RKO (cell line): ENCODE measurements around the gene KIF26B.
"Not testable (repeated sequence)": the region's sequence is repeated elsewhere in the genome, so short reads cannot be mapped to it uniquely, and the experiment has no call there.

Experiments
- DNase-seq: peaks from one replicate; pipeline ENCODE4 v3.0.0-alpha.2; 2016; ENCODE audit warnings: low spot score

The KIF26B gene

DNA sequence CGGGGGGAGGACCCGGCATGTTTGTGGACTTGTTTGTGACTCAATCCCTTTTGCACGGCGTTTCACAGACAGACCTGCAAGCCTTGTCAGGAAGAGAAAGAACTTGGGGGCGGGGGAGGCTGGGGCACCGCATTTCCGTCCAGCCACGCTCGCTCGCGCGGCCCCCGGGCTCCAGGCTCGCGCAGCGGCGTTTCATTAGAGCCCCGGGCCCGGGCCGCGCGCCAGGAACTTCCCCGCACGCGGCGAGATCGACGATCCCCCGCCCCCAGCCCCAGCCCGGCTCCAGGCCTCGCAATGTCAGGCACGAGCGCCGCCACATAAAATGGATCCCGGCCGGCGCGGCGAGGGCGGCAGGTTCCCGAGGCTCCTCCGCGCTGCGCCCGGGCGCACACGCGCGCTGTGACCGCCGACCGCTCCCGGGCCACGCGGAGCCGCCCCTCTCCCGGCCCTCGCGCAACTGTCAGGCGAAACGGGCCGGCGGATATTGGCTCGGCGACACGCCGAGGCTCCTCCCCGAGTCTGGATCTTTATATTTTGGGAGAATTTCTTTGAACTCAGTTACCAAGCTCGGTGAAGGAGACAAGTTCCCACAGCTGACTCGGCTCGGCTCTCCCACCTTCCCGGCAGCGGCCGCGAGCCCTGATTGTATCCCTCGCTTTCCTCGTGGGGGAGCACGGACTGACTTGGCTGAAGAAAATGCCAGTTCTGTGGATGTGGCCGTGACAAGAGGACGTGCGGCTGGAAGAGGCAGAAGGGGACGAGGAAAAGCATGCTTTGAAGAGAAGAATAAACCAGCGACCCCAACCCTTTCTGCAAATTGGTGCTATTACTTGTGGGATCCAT lies at the start of gene KIF26B:
KIF26B (plus strand) TSS at position 557 of the 843 bp plus-strand sequence. CDS start 440 bp downstream, outside the sequence.
- peak; percentile 77 for DNase-seq

DNA sequence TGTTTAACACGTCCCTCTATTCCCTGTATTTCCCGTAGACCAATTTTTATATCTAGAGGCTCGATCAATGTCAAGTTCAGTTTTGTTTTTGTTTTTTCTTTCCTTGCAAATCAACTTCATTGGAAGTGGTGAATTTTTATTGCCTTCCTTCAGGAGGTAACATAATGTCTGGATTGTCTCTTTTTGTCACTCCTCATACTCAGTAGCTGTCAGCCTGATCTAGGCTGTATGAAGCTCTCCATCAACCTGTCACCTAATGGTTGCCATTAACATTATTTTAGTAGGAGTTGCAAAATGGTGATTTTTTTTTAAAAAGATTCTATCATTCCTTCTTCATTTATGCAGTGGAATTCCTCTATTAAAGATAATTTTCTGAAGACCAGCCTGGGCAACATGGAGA lies 49.7 kb upstream of the KIF26B start:
- no peak for DNase-seq

DNA sequence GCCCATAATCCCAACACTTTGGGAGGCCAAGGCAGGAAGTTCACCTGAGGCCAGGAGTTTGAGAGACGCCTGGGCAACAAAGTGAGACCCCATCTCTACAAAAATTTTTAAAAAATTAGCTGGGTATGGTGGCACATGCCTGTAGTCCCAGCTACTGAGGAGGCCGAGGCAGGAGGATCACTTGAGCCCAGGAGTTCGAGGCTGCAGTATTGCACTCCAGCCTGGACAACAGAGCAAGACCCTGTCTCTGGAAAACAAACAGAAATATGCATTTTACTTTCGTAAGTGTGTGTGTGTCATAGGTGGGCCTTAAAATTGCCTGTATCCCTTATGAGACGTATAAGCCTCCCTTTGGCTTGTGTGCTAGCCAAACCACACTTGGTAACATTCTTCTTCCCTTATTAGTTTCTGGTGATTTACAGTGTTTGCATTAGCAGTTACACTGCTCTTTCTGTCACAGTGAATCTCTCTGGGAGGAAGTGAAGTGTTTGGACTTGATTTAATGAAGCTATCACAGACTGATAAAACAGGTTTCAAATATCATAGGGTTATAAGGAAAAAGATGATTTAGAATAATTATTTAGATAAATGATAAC lies 48.9 kb upstream of the KIF26B start:
- no peak for DNase-seq

DNA sequence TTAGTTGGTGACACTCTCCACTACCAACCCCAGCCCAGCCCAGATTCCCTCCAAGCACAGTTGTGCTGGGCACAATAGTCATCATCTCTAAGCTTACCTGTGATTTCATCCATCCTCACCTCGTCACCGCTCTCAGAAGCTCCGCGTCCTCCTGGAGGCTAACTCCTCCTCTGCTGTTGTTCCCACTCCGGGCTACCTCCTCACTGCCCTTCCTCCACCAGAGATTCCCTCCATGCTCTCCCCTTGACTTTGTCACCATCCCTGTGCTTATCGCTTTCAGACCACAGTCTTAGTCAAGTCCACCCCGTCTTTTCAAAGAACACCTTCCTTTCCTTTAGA lies 47.0 kb upstream of the KIF26B start:
- no peak for DNase-seq

DNA sequence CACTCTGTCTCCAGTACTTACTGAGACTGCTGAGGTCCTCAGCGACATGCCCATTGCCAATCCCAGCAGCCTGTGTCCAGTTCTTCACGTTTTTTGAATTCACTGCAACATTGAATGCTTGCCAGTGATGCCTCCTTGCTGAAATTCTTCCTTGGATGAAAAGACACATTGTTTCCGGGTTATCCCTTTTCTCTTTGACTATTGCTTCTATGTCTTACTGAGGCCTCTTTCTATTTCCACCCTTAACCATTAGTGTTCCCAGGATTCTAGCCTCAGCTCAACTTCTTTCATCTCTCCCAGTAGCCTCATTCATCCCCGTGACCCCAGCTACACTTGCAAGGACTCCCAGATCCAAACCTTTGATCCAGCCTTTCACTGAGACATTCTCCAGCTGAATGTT lies 46.5 kb upstream of the KIF26B start:
- no peak for DNase-seq

DNA sequence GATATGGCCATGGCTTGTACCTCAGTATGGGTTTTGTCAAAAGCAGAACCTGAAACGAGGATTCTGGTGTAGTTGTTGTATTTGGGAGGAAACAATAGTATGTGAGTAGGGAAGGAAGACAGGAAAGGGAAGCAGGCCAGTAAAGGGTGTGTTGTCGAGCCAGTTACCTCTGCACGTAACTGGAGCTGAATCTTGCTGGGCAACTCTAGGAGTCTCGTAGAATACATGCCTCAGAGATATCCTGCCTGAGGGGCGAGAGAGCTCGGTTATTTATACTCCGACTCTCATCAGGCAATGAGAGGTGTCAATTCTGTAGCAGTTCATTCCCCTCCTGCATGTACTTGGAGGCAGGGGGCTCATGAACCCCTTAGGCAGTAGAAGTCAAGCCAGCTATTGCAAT lies 45.9 kb upstream of the KIF26B start:
- no peak for DNase-seq

DNA sequence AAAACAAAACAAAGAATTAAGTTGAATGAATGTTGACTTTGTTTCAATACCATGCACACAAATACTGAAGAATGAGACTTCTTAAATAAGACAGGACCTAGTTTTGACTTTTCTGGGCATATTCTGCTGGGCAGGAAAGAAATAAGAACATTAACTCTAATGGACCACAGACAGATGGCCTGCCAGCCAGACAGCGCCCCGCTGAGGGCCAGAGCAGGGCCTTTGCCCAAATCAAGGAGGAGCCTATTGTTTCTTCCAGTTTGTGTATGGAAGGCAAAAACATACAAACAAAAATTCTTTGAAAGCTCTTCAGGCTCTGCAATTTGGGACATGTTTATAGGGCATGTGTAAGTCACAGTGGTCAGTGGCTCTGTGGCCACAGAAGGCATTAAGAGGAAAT lies 44.4 kb upstream of the KIF26B start:
- no peak for DNase-seq

DNA sequence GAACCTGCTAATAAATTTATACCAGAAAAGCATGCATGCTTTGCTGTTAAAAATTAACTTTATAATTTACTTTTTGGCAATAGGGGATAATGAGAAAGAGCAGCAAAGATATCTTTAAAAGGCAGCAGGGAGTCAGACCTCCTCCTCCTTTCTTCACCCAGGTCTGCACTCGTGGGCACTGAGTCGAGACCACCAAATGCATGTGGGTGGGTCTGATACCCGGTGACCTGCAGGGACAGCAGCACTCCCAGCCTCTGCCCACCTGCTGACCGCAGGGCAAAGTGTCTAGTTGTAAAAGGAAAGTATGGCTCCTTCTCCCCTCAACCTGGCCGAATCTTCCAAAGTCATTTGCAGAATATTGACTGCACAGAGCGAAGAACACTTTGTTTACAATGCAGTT lies 43.7 kb upstream of the KIF26B start:
- no peak for DNase-seq

DNA sequence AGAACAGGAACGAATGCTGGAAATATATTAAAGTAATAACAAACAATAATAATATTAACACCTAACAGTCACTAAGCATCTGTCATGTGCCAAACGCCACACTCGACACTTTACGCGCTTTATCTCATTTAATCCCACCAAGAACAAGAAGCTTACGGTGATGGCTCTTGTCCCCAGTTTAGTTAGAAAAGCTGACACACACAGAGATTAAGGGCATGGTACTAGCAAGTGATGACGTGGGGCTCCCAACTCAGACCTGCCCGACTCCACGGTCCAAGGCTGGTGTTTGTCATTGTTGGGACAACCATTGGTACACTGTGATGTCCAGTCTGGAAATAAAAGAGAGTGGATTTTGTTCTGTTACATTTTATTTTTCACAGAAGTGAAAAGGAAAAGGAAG lies 41.1 kb upstream of the KIF26B start:
- DNase-seq = no peak

DNA sequence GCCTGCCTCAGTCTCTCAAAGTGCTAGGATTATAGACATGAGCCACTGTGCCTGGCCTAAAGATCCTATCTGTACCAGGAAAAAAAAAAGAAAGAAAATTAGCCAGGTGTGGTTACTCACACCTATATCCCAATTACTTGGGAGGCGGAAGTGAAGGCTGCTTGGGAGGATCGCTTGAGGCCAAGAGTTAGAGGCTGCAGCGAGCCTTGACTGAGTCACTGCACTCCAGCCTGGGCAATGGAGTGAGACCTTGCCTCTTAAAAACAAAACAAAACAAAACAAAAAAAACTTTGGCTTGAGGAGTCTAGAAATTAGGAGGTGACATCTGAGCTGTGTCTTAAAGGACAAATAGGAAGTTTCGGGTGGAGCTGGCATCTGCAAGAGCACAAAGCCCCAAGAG lies 38.7 kb upstream of the KIF26B start:
- DNase-seq = no peak

DNA sequence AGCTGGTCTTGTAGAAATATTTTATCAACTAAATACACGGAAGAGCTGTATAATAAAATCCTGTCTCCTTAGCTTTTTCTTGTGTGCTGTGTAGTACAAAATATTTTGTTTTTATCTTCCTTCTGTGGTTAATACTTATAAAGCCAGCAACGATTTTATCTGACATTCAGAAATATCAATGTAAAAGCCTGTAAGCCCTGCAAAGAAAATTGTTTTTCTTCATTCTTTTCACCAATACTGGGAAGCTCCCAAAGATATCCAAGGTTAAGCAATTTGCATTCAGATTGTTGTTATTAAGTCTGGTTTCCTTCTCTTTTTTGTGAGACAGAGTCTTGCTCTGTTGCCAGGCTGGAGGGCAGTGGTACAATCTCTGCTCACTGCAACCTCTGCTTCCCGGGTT lies 38.0 kb upstream of the KIF26B start:
- no peak for DNase-seq

DNA sequence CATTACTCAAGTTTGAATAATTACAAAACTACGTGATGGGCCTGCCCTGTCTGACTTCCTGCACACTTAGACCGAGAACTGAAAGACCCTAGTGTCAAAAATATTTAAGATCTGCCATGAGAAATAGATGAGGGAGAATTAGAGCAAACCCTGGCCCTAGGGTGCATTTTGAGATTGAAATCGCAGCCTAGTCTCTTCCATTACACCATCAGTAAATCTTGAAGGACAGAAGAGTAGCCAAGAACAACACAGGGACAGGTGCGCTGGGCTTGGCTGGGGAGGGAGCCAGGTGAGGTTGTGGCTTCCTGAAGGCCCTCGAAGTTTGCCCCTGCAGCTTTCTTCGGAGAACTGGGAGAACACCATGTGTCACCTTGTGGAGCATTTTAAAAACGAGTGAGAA lies 36.7 kb upstream of the KIF26B start:
- no peak for DNase-seq

DNA sequence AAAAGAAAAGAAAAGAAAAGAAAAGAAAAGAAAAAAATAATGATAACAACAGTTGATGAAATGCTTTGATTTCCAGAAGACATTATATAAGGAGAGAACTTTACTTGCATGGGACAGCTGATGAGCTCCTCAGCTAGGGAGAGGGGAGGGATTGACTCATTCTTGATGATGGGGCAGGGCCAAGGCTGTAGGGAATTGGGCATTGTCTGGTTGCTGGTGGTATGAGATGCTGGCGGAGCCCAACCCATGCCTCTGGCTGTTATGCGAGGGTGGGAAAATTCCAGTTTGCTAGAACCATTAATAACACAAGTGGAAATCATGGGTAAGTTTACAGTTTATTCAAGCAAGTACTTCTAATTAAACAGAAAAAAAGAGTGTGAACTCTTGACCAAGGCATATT lies 36.0 kb upstream of the KIF26B start:
- no peak for DNase-seq

DNA sequence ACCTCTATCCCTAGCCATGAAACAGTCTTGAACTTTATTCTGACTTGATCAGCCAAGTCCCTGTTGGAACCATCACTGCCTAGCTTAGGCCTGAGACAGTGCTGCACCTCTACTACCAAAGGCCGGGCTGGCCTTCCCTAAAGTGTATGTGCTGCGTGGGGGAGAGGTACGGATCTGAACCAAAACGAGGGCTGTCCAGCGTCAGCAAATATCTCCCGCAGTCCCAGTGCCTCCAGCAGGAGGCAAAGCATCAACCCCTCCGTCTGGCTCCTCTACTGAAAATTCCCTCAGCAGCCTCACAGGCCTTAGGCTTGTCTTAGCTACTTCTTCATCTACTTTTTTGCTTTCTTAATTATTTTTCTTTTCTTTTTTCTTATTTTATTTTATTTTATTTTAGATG lies 33.3 kb upstream of the KIF26B start:
- no peak for DNase-seq

DNA sequence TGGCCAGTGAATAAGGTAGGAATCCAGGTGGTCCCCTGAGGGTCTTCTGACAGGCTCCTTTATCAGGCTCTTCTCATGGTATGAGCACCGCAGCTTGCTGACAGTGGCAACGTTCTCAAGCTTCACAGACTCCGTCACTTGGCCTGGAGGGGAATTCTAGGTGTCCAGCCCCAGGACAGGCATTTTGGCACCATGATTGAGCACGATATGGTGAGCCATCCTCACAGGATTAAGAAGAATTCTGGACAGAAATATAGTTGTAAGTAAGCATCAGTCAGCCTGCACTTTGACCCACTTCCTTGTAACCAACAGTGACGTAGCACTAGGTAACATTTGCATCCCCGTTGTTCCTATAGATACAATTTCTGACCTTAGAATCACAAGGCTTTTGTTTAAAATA lies 30.5 kb upstream of the KIF26B start:
- no peak for DNase-seq

DNA sequence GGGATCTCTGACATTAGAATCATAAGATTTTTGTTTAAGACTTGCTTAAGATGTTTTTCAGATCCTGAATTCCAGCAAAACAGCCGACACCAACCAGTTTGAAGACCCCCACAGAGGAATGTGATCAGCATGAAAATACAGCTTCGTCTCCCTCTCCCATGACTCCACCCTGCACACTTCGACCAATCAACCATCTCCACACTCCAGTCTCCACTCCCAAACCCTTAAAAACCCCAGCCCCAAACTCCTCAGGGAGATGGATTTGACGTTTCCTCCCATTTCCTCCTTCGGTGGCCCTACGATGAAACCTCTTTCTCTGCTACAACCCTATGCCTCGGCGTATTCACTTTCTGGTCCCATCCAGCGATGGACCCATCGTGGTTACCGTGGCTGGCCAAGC lies 30.1 kb upstream of the KIF26B start:
- DNase-seq = no peak

DNA sequence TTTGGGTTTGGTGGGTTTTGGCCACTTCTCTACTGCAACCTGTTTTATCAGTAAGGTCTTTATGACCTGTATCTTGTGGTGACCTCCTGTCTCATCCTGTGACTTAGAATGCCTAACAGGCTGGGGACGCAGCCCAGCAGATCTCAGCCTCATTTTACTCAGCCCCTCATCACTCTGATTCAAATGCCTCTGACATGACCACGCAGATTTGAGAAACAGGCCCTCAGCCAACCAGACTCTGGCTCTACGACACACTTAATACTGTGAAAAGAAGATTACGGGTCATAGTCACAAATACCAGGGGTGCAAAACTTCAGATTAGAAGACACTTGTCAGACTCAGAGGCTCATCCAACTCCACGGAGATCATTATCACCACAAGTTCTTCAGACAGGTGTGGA lies 28.3 kb upstream of the KIF26B start:
- DNase-seq = peak; percentile 56

DNA sequence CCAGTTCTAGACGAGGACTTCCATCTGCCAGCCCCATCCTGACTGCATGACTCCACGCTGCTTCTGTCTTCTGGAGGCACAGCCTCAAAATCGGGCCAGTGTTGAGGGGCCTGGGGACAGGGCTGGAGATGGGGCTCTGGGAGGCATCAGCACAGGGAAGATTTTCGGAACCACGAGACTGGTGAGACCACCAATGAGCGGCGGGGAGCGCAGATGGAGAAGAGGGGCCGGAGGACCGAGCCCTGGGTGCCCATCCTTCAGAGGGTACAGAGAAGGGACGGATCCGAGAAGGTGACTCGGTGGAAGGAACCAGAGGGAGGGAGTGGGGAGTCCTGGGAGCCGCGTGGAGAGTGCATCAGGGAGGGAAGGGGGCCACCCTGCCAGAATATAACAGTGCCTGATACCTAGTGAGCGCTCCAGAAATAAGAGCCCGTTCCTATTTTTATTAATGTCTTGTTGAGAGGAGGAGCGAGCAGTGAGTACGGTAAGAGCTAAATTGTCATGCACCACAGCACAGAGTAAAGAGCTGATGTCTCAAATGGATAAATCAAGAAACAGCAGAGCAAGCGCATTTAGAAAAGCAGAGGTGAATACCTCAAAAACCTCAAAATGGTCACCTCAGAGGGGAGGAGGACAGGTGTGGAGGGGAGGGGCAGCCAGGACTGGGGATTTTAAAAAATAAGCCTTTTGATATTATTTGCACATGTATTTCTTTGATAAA lies 26.2 kb upstream of the KIF26B start:
- no peak for DNase-seq

DNA sequence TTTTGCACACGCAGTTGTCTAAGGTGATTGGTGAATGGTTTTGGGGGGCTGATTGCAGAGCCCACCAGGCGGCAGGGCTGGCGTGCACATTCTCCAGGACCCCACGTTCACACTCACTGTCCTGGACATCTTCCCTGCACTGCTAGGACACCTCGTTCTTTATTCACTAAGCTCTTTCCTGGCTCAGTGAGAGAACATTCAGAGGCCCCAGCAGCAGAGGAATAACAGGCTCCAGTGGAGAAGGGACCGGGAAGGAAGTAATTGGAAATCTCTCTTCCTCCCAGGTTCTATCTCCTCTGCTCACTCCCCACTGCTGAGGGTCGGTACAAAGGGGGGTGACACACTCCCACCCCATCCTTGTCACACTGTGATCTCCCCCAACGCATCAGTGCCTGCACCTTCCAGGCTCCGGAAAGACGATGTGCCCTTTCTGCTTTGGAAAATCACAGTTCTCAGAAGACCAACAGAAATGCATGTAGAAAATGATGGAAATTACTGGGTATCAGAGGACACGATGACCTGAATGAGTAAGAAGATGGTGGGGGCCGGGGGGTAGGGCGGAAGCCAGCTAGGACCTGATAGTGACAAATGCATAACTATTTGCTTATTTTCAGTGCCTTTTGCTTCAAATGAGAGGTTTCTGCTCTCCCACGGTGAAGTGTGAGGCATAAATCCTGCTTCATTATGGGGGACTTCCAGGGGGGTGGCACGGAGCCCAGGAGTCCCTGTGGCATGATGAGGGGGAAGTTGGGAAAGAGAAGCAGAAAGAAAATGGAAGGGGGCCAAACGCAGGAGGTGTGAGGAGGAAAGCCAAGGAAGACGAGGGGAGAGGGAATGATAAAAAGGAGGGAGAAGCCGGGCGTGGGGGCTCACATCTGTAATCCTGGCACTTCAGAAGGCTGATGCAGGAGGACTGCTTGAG lies 25.2 kb upstream of the KIF26B start:
- peak; percentile 14 for DNase-seq

DNA sequence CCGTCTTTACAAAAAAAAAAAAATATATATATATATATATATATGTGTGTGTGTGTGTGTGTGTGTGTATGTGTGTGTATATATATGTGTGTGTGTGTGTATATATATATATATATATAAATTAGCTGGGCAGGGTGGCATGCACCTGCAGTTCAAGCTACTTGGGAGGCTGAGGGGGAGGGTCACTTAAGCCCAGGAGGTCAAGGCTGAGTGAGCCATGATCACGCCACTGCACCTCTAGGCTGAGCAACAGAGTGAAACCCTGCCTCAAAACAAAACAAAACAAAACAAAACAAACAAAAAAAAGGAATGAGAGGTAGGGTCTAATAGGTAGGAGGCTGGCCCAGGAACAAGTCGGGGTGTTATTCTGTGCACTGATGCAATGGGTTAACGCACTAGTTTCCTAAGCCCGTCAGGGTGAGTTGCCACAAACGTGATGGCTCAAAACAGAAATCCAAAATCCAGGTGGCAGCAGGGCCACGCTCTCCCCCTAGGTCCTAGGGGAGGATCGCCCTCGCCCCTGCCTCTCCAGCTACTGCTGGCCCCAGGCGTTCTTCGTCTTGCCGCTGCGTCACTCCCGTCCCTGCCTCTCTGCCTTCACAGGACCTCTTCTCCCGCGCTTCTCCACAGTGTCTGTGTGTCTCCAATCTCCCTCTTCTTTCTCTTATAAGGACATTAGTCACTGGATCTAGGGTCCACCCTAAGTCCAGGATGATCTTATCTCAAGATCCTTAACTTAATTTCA lies 24.3 kb upstream of the KIF26B start:
- DNase-seq = not testable (repeated sequence)

DNA sequence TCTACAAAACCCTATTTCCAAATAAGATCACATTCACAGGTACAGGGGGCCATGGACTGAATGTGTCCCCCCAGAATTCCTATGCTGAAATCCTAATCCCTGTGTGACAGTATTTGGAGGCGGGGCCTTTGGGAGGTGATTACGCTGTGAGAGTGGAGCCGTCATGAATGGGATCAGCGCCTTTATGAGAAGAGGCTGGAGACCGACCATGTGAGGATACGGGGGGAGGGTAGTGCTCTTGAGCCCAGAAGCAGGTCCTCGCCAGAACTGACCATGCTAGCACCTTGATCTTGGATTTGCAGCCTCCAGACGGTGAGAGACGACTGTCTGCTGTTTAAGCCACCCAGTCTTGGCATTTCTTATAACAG lies 23.8 kb upstream of the KIF26B start:
- DNase-seq = no peak

DNA sequence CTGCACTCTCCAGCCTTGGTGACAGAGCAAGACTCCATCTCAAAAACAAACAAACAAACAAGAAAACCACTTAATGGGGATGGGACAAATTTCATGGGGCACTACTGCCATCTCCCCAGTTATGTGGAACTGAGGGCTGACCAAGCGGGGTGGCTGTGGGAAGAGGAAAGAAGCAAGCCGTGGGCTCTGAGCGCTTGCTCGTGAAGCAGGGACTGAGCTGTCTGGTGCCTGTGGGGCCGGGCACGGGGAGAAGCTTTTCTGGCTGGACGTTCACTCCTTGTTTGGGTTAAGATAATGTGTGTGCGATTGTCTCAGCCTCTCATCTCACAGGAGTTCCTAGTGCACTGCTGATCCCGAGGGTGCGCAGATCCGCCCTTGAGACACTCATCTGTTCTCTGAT lies 22.0 kb upstream of the KIF26B start:
- no peak for DNase-seq
